C4-2B (cell line): ENCODE results near the gene SNX13.

Source experiments
- H3K27ac ChIP-seq: fragments of 450-650 bp; 2 replicates; pipeline ENCODE4 v1.5.1; 2017
- CTCF ChIP-seq: fragments of 450-650 bp; conservative IDR thresholded peaks from 2 replicates; pipeline ENCODE4 v1.5.1; 2017; ENCODE audit warnings: mild to moderate bottlenecking
- ZFX ChIP-seq: fragments of 450-650 bp; IDR thresholded peaks from 2 replicates; pipeline ENCODE4 v1.6.1; 2017

Gene SNX13

DNA sequence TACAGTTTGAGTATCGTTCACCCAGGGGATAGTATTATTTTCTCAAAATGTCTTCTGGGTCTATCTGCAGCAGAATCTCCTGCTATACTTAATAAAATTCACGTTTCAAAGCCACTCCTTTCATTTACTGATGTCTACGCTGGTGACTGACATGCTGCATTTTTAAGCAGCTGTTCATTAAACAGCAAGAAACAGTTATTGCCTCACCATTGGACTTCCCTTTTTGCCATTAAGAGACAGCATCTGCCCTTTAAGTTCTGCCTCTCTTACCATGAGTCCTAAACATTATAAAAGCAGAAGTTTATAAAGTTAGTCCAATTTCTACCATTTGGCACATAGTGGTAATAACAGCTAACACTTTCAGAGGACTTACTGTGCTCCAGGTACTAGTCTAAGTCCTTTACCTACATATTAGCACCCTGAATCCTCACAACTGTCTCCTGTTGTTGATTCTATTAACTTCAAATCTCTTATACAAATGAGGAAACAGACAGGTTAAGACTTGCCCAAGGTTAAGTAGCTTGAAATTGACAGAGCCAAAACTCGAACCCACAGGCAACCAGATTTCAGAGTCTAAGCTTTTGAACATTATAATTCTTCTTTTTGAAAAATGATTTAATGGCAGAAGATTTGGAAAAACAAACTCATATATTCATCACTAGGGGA is 169.5 kb downstream of the SNX13 start:
- no peak for TF ChIP-seq ZFX
- no peak overlapping the region for H3K27ac ChIP-seq

GRCh38 chr7:17769918-17770317 is 170.4 kb downstream of the SNX13 start:
- TF ChIP-seq CTCF: peak; percentile 89
- no peak for TF ChIP-seq ZFX
- no peak overlapping the region for H3K27ac ChIP-seq

GRCh38 chr7:17758008-17758407 is 182.3 kb downstream of the SNX13 start:
- H3K27ac ChIP-seq: no peak overlapping the region
- TF ChIP-seq CTCF: no peak
- TF ChIP-seq ZFX: no peak

GRCh38 chr7:17746020-17746530 is 194.2 kb downstream of the SNX13 start:
- H3K27ac ChIP-seq: no peak overlapping the region
- no peak for TF ChIP-seq CTCF
- TF ChIP-seq ZFX: no peak

GRCh38 chr7:17745610-17746009 is 194.7 kb downstream of the SNX13 start:
- TF ChIP-seq ZFX (no peak), CTCF (no peak)
- H3K27ac ChIP-seq: no peak overlapping the region

DNA sequence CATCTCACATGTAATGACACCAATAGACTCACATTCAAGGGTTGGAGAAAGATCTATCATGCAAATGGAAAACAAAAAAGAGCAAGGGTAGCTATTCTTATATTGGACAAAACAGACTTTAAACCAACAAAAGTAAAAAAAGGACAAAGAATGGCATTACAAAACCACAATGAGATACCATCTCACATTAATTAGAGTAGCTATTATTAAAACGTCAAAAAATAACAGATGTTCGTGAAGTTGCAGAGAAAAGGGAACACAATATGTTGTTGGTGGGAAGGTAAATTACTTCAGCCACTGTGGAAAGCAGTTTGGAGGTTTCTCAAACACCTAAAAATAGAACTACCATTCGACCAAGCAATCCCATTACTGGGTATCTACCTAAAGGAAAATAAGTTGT is 197.0 kb downstream of the SNX13 start:
- TF ChIP-seq ZFX (no peak), CTCF (no peak)
- no peak overlapping the region for H3K27ac ChIP-seq

- H3K27ac ChIP-seq: no peak overlapping the region
- TF ChIP-seq ZFX: no peak
- TF ChIP-seq CTCF: no peak
Observed at GRCh38 chr7:17741426-17741825, 198.9 kb downstream of the SNX13 start.
